Measurements from ENCODE around the gene DNAH14. TPM values are rescaled to one million over a fixed set of nuclear protein-coding genes. Genes with fewer than 3 reads are reported as not detected.

Gene DNAH14
- total and polyA plus RNA-seq, 10 of the 15 experiments (the other 5 are each of a cell fraction or from before 2014, with no cell fraction given) = 2.0 to 7.9 (median 4.8) TPM

DNA sequence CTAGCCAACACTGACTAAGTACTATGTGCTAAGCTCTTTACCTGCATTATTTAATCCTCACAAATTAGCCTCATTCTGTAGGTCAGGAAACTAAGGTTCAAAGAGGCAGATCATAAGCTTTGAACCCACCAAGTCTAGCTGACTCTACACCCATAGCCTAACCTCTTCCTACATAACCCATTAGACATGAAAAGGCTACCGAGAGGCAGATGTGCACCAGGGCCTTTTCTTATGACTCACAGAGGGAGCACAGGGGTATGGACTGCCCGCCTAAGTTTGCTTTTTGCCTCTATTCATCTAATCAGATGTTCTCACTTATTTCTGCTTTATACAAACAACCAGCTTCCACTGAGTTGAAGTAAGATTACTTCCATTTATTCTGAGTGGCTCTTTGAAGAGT is 466.9 kb downstream of the DNAH14 start:
- H3K4me3 ChIP-seq = no peak overlapping the region
- RAD21 ChIA-PET (ENCODE audit: unreplicated experiment) = no interaction called here
- TF ChIP-seq RELA (IDR thresholded peaks at IDR 0.05; ENCODE audit: borderline replicate concordance, partially characterized antibody) (no peak), BACH1 (IDR thresholded peaks at IDR 0.05; ENCODE audit: borderline replicate concordance) (no peak), KAT2A (conservative IDR thresholded peaks at IDR 0.05; ENCODE audit: control insufficient read depth, low read depth, low read length) (no peak), KDM1A (IDR thresholded peaks at IDR 0.05; ENCODE audit: borderline replicate concordance) (no peak), SRF (IDR thresholded peaks at IDR 0.05; ENCODE audit: low read depth in 2 of 2, low read length in 2 of 2) (no peak), PAX5 (IDR thresholded peaks at IDR 0.05; ENCODE audit: borderline replicate concordance, low read depth, low read length) (no peak), IKZF2 (IDR thresholded peaks at IDR 0.05) (no peak), MTA3 (IDR thresholded peaks at IDR 0.05; ENCODE audit: borderline replicate concordance, low read length) (no peak), ZNF384 (IDR thresholded peaks at IDR 0.05; ENCODE audit: borderline replicate concordance, low read depth, low read length) (no peak), NFIC (IDR thresholded peaks at IDR 0.05; ENCODE audit: low read depth, low read length) (no peak), WRNIP1 (IDR thresholded peaks at IDR 0.05; ENCODE audit: borderline replicate concordance, low read depth, low read length) (no peak), POLR2A (IDR thresholded peaks at IDR 0.05; ENCODE audit: low read depth, low read length) (no peak), FOXM1 (IDR thresholded peaks at IDR 0.05; ENCODE audit: low read depth, low read length) (no peak)
- TF ChIP-seq, protein P1, sequence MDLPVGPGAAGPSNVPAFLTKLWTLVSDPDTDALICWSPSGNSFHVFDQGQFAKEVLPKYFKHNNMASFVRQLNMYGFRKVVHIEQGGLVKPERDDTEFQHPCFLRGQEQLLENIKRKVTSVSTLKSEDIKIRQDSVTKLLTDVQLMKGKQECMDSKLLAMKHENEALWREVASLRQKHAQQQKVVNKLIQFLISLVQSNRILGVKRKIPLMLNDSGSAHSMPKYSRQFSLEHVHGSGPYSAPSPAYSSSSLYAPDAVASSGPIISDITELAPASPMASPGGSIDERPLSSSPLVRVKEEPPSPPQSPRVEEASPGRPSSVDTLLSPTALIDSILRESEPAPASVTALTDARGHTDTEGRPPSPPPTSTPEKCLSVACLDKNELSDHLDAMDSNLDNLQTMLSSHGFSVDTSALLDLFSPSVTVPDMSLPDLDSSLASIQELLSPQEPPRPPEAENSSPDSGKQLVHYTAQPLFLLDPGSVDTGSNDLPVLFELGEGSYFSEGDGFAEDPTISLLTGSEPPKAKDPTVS (IDR thresholded peaks at IDR 0.05; ENCODE audit: low read depth, low read length) = no peak
- POLR2A ChIA-PET = interaction anchor here (1.4 kb wide), 1 partner anchor 30 kb away, joined by 3 read pairs; no protein-coding TSS in a partner anchor
- H3K9me3 ChIP-seq (replicated peaks; ENCODE audit: control insufficient read depth, insufficient read depth, low read length) = no peaks in the 10 kb centered on the region
- H3K79me2 ChIP-seq (ENCODE audit: control insufficient read depth, insufficient read depth, low read length) = no peaks in the 10 kb centered on the region
- no peaks in the 10 kb centered on the region for H3K4me1 ChIP-seq (ENCODE audit: control insufficient read depth, insufficient read depth, low read length)
- H2AFZ ChIP-seq (ENCODE audit: control insufficient read depth, low read depth, low read length) = no peak overlapping the region
- FAIRE-seq (no peak), DNase-seq (ENCODE audit: low read depth, low spot score) (no peak), ATAC-seq (no peak)
- H3K4me2 ChIP-seq (ENCODE audit: control insufficient read depth, insufficient read depth) = no peak overlapping the region
- WGBS (ENCODE audit: insufficient coverage, insufficient replicate concordance, low lambda C conversion rate, missing lambda C conversion rate) = 91% methylated on average over 2 of the region's 2 CpGs
- H3K27ac ChIP-seq (ENCODE audit: control insufficient read depth, insufficient read depth) = no peak overlapping the region
- SMC1A ChIA-PET (ENCODE audit: uncharacterized antibody, unreplicated experiment) = interaction anchor here (0.8 kb wide), 1 partner anchor 29 kb away, joined by 4 read pairs; no protein-coding TSS in a partner anchor
- H3K9ac ChIP-seq (ENCODE audit: control insufficient read depth, insufficient read depth, low read length) = no peak overlapping the region
- H3K27me3 ChIP-seq (replicated peaks in 1 of 2; ENCODE audit: control insufficient read depth in 2 of 2, insufficient read depth in 2 of 2, low read length in 1 of 2) = no peaks in the 10 kb centered on the region
- H3K36me3 ChIP-seq (ENCODE audit: control insufficient read depth in 2 of 2, insufficient read depth in 2 of 2, low read length in 1 of 2) = peaks cover 2 to 13% of the 10 kb centered on the region in 2 experiments
- in situ Hi-C loops (cut with MboI) = no loop called here
- H4K20me1 ChIP-seq (ENCODE audit: control insufficient read depth, insufficient read depth) = no peaks in the 10 kb centered on the region
- CTCF ChIA-PET = no interaction called here
- BruUV-seq (replicated peaks) = no TSS peak
- intact Hi-C loops (cut with micrococcal nuclease; ENCODE audit: unreplicated experiment) = no loop called here

Data from GM12878 (cell line).